Hippocampal formation (tissue), 2 donors: ENCODE results near the gene SOX9.

Experiments
- DNase-seq, 2 donors: peaks; one replicate each; lab custom pipeline; 2025; lab: John Stamatoyannopoulos, UW

SOX9 gene

DNA sequence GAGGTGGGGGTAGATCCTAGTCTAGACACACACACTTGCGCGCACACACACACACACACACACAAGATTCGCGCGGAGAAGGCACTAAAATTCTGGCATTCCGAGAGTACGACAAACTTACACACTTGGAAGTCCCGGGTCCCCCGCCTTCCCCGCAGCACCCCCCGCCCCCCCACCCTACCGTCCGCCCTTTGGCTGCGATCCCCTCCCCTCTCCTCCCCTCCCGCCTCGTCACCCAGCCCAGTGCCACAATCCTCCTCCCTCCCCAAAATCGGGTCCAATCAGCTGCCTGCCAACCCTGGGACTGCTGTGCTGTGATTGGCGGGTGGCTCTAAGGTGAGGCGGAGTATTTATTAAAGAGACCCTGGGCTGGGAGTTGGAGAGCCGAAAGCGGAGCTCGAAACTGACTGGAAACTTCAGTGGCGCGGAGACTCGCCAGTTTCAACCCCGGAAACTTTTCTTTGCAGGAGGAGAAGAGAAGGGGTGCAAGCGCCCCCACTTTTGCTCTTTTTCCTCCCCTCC, at the start of gene SOX9:
TSS of gene SOX9 (plus strand) at position 379 of the 522 bp plus-strand sequence. CDS start 372 bp downstream, outside the sequence.
- peak; percentile 93 to 96 for DNase-seq

- no peak for DNase-seq
Observed at GRCh38 chr17:72071330-72071729, 49.5 kb upstream of the SOX9 start.

GRCh38 chr17:72075995-72076677, 44.7 kb upstream of the SOX9 start:
- DNase-seq = no peak

DNA sequence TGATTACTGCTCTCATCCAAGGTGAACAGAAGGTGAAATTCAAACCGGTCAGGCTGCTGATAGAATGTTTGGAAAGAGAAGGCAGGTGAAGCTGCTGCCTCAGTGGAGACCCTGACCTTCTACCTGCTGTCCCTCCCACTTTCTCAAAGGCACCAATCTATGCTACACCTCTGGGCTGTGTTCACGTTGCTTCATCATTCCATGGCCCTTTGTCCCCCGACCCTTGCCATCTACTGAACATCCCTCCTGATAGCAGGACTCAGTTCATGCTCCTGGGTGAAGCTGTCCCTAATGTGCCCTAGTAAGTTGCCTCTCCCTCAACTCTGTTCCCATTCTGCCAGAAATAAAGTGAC, 44.2 kb upstream of the SOX9 start:
- no peak for DNase-seq

DNA sequence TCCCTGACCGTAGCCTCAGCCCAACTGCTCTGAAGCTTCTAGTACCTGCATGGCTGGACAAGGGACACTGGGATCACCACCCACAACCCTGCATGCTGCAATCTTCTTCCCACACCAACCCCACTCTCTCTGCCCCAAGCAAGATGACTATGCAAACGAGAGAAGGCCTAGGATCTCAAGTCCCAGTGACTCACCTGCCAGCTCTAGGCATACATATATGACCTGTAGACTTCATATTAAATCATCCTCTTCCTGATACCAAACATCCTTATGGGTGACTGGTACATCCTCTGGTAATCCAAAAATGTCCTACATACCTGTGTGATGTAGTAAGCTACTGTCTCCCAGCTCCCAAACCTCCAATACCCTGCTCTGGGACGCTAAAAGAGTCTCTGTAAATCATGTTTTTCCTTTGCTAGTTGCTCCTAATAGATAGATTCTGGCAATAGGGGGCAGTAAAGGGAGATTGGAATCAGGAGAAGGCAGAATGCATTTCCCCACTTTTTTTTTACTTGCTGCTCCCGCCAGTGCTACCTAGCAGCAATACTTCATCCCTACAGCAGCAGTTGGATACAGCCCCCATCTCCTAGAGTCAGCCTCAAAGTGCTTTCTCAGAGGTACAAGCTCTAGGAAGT, 43.4 kb upstream of the SOX9 start:
- DNase-seq = no peak

GRCh38 chr17:72079700-72080099, 41.1 kb upstream of the SOX9 start:
- DNase-seq = no peak

DNA sequence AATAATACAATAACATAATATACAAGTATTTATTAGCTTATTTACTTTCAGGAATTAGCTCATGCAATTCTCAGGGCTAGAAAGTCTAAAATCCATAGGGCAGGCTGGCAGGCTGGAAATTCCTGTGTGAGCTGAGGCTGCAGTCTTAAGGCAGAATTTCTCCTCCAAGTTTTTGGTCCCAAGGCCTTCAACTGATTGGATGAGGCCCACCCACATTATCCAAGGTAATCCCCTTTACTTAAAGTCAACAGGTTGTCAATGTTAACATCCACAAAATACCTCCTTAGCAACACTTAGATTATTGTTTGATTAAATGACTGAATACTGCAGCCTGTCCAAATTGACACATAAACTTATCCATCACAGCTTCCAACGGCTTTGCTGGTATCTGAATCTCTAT, 32.9 kb upstream of the SOX9 start:
- no peak for DNase-seq

- DNase-seq = no peak
Observed at GRCh38 chr17:72089453-72089987, 31.3 kb upstream of the SOX9 start.

GRCh38 chr17:72090108-72090507, 30.7 kb upstream of the SOX9 start:
- DNase-seq = no peak

- no peak for DNase-seq
Observed at GRCh38 chr17:72092710-72093322, 28.0 kb upstream of the SOX9 start.

DNA sequence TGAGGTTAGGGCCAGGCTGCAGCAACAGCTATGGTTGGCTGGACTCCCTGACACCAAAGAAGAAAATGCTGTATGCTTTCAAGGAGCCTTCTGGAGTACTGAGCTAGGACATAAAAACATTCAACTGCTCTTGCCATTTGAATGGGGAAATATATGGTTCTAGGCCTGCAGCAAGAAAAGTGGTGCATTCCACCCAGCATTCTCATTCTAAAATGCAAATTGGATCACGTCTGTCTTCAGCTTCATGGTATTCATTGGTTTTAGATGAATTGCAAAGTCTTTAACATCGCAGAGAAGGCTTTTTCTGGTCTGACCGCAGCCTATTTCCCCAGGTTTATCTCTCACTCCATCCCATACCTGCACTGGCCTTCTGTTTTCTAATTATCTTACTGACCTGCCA, 27.1 kb upstream of the SOX9 start:
- DNase-seq = no peak

GRCh38 chr17:72095316-72095715, 25.5 kb upstream of the SOX9 start:
- no peak for DNase-seq

- no peak for DNase-seq
Observed at GRCh38 chr17:72097144-72097543, 23.7 kb upstream of the SOX9 start.

DNA sequence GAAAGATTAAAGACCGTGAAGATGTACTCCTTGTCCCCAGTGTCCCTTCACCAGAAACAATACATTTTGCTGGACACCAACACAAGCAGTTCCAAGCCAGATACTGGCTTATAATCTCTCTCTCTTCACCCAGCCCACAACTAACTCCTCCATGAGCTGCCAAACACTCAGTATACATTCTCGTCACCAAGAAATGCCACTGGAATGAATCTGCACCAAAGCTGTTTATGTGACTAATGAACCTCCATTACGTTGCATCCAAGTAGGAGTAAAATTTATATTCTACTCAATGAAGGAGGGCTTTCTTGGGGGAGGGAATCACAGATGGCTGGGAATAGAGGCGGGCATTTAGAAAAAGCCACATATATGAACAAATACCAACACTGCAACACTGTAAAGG, 20.9 kb upstream of the SOX9 start:
- DNase-seq = no peak

GRCh38 chr17:72100470-72100869, 20.4 kb upstream of the SOX9 start:
- DNase-seq = no peak

- DNase-seq = no peak
Observed at GRCh38 chr17:72101526-72101925, 19.3 kb upstream of the SOX9 start.

- DNase-seq = no peak
Observed at GRCh38 chr17:72102366-72102765, 18.5 kb upstream of the SOX9 start.

GRCh38 chr17:72104164-72104862, 16.5 kb upstream of the SOX9 start:
- DNase-seq = peak in 1 of 2 donors; percentile 10

GRCh38 chr17:72104863-72105234, 16.0 kb upstream of the SOX9 start:
- DNase-seq = no peak

DNA sequence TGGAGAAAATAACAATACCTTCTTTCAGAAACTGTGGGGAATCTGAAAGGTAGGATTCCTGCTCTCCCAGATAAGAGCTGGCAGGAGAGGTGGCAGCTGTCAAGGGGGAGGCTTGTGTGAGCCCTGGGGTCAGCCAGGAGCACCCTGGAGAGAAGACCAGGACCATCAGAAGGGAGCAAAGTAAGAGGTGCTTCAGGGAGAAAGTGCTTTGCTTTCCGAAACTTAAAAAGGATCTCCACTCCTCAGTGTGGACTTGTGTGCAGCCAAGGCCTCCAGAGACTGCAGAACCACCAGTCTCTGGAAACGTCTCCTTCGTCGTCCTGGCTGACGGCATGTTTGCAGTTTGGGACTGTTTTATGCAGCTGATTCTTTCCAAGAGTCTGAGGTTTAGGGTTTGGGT, 13.7 kb upstream of the SOX9 start:
- DNase-seq = no peak

- no peak for DNase-seq
Observed at GRCh38 chr17:72110231-72110941, 10.4 kb upstream of the SOX9 start.

GRCh38 chr17:72110942-72111318, 9.9 kb upstream of the SOX9 start:
- DNase-seq = no peak
